ENCODE measurements around the gene SFSWAP.
A peak's percentile ranks its signal among the peaks of the same experiment; 100 is the strongest.
"Not testable (repeated sequence)": the region's sequence is repeated elsewhere in the genome, so short reads cannot be mapped to it uniquely, and the experiment has no call there.

Gene SFSWAP

GRCh38 chr12:131710464-131711457 lies at the start of gene SFSWAP:
Gene SFSWAP, plus strand, starts transcription at chr12:131711090. Its CDS starts 140 bp downstream, at chr12:131711230.
- DNase-seq (ENCODE audit: low spot score) = peak; percentile 84

GRCh38 chr12:131661170-131661985 lies 49.5 kb upstream of the SFSWAP start:
- not testable (repeated sequence) for DNase-seq (ENCODE audit: low spot score)

- not testable (repeated sequence) for DNase-seq (ENCODE audit: low spot score)
Measured at GRCh38 chr12:131661986-131662288, 49.0 kb upstream of the SFSWAP start.

GRCh38 chr12:131662346-131662745 lies 48.5 kb upstream of the SFSWAP start:
- DNase-seq (ENCODE audit: low spot score) = not testable (repeated sequence)

GRCh38 chr12:131665666-131666065 lies 45.2 kb upstream of the SFSWAP start:
- not testable (repeated sequence) for DNase-seq (ENCODE audit: low spot score)

GRCh38 chr12:131666486-131666885 lies 44.4 kb upstream of the SFSWAP start:
- not testable (repeated sequence) for DNase-seq (ENCODE audit: low spot score)

GRCh38 chr12:131666978-131667601 lies 43.8 kb upstream of the SFSWAP start:
- DNase-seq (ENCODE audit: low spot score) = not testable (repeated sequence)

GRCh38 chr12:131671276-131671675 lies 39.6 kb upstream of the SFSWAP start:
- no peak for DNase-seq (ENCODE audit: low spot score)

- DNase-seq (ENCODE audit: low spot score) = no peak
Measured at GRCh38 chr12:131671871-131672270, 39.0 kb upstream of the SFSWAP start.

GRCh38 chr12:131672311-131672940 lies 38.5 kb upstream of the SFSWAP start:
- DNase-seq (ENCODE audit: low spot score) = no peak

- no peak for DNase-seq (ENCODE audit: low spot score)
Measured at GRCh38 chr12:131672941-131673887, 37.7 kb upstream of the SFSWAP start.

GRCh38 chr12:131673888-131674257 lies 37.0 kb upstream of the SFSWAP start:
- DNase-seq (ENCODE audit: low spot score) = no peak

GRCh38 chr12:131674373-131674772 lies 36.5 kb upstream of the SFSWAP start:
- no peak for DNase-seq (ENCODE audit: low spot score)

- no peak for DNase-seq (ENCODE audit: low spot score)
Measured at GRCh38 chr12:131675126-131676080, 35.5 kb upstream of the SFSWAP start.

- DNase-seq (ENCODE audit: low spot score) = no peak
Measured at GRCh38 chr12:131676544-131676943, 34.3 kb upstream of the SFSWAP start.

- not testable (repeated sequence) for DNase-seq (ENCODE audit: low spot score)
Measured at GRCh38 chr12:131677067-131677466, 33.8 kb upstream of the SFSWAP start.

- no peak for DNase-seq (ENCODE audit: low spot score)
Measured at GRCh38 chr12:131677699-131678098, 33.2 kb upstream of the SFSWAP start.

GRCh38 chr12:131678389-131679181 lies 32.3 kb upstream of the SFSWAP start:
- not testable (repeated sequence) for DNase-seq (ENCODE audit: low spot score)

GRCh38 chr12:131679186-131679585 lies 31.7 kb upstream of the SFSWAP start:
- DNase-seq (ENCODE audit: low spot score) = not testable (repeated sequence)
